Measurements from ENCODE around the gene LTBP1. TPM values are rescaled to one million over a fixed set of nuclear protein-coding genes. Genes with fewer than 3 reads are reported as not detected.

The LTBP1 gene
- total RNA-seq, 1 experiment from 2014 or later = 2.2 TPM

- Histone ChIP-seq H3K4me3 (ENCODE audit: low read depth, low read length, poor library complexity, severe bottlenecking) (no peak overlapping the region), H3K9me3 (ENCODE audit: low read depth, low read length, poor library complexity, severe bottlenecking) (no peaks in the 10 kb centered on the region), H3K36me3 (ENCODE audit: insufficient read depth, low read length, poor library complexity, severe bottlenecking) (no peaks in the 10 kb centered on the region), H3K4me1 (ENCODE audit: insufficient read depth, low read length, poor library complexity, severe bottlenecking) (peaks cover 10% of the 10 kb centered on the region), H3K27ac (ENCODE audit: low read depth, low read length, poor library complexity, severe bottlenecking) (no peak overlapping the region), H3K27me3 (replicated peaks; ENCODE audit: insufficient read depth, low read depth, low read length, poor library complexity) (no peaks in the 10 kb centered on the region)
- POLR2A ChIA-PET (ENCODE audit: low non-redundant PET) = interaction anchor here (0.7 kb wide), 1 partner anchor 16 kb away, joined by 3 read pairs; no protein-coding TSS in a partner anchor
- TF ChIP-seq CTCF (conservative IDR thresholded peaks at IDR 0.05; ENCODE audit: low read depth, low read length) (no peak), EZH2 (IDR thresholded peaks at IDR 0.05; ENCODE audit: borderline replicate concordance, low read depth, low read length, poor library complexity, severe bottlenecking) (no peak)
- DNase-seq (ENCODE audit: low spot score) = no peak
- intact Hi-C loops (cut with micrococcal nuclease; ENCODE audit: unreplicated experiment) = no loop called here
- CTCF ChIA-PET = no interaction called here
- BruUV-seq (replicated peaks) = no TSS peak
These were observed 373.8 kb downstream of the LTBP1 start for GRCh38 chr2:33320573-33320972.

- POLR2A ChIA-PET (ENCODE audit: low non-redundant PET) = no interaction called here
- no peak for DNase-seq (ENCODE audit: low spot score)
- Histone ChIP-seq H3K4me3 (ENCODE audit: low read depth, low read length, poor library complexity, severe bottlenecking) (no peak overlapping the region), H3K4me1 (ENCODE audit: insufficient read depth, low read length, poor library complexity, severe bottlenecking) (peaks cover 10% of the 10 kb centered on the region), H3K27ac (ENCODE audit: low read depth, low read length, poor library complexity, severe bottlenecking) (no peak overlapping the region), H3K27me3 (replicated peaks; ENCODE audit: insufficient read depth, low read depth, low read length, poor library complexity) (no peaks in the 10 kb centered on the region), H3K9me3 (ENCODE audit: low read depth, low read length, poor library complexity, severe bottlenecking) (no peaks in the 10 kb centered on the region), H3K36me3 (ENCODE audit: insufficient read depth, low read length, poor library complexity, severe bottlenecking) (no peaks in the 10 kb centered on the region)
- TF ChIP-seq CTCF (conservative IDR thresholded peaks at IDR 0.05; ENCODE audit: low read depth, low read length) (no peak), EZH2 (IDR thresholded peaks at IDR 0.05; ENCODE audit: borderline replicate concordance, low read depth, low read length, poor library complexity, severe bottlenecking) (no peak)
- BruUV-seq (replicated peaks) = no TSS peak
- CTCF ChIA-PET = no interaction called here
- intact Hi-C loops (cut with micrococcal nuclease; ENCODE audit: unreplicated experiment) = no loop called here
These were observed 374.6 kb downstream of the LTBP1 start for GRCh38 chr2:33321236-33321771.

- no TSS peak for BruUV-seq (replicated peaks)
- TF ChIP-seq CTCF (conservative IDR thresholded peaks at IDR 0.05; ENCODE audit: low read depth, low read length) (no peak), EZH2 (IDR thresholded peaks at IDR 0.05; ENCODE audit: borderline replicate concordance, low read depth, low read length, poor library complexity, severe bottlenecking) (no peak)
- DNase-seq (ENCODE audit: low spot score) = no peak
- Histone ChIP-seq H3K27ac (ENCODE audit: low read depth, low read length, poor library complexity, severe bottlenecking) (no peak overlapping the region), H3K36me3 (ENCODE audit: insufficient read depth, low read length, poor library complexity, severe bottlenecking) (no peaks in the 10 kb centered on the region), H3K27me3 (replicated peaks; ENCODE audit: insufficient read depth, low read depth, low read length, poor library complexity) (no peaks in the 10 kb centered on the region), H3K9me3 (ENCODE audit: low read depth, low read length, poor library complexity, severe bottlenecking) (no peaks in the 10 kb centered on the region), H3K4me3 (ENCODE audit: low read depth, low read length, poor library complexity, severe bottlenecking) (no peak overlapping the region), H3K4me1 (ENCODE audit: insufficient read depth, low read length, poor library complexity, severe bottlenecking) (peaks cover 8% of the 10 kb centered on the region)
- CTCF ChIA-PET = no interaction called here
- POLR2A ChIA-PET (ENCODE audit: low non-redundant PET) = no interaction called here
- intact Hi-C loops (cut with micrococcal nuclease; ENCODE audit: unreplicated experiment) = no loop called here
These were observed 375.2 kb downstream of the LTBP1 start for GRCh38 chr2:33321876-33322483.
